Forelimb muscle (tissue), 1 donor: Measurements from ENCODE around the gene NLN. TPM values are rescaled to one million over a fixed set of nuclear protein-coding genes. Genes with fewer than 3 reads are reported as not detected.
"Not testable (repeated sequence)": the region's sequence is repeated elsewhere in the genome, so short reads cannot be mapped to it uniquely, and the experiment has no call there.

Source experiments
- DNase-seq: peaks from one replicate; pipeline ENCODE4 v3.0.0-alpha.2; 2013; ENCODE audit warnings: low read depth
- polyA plus RNA-seq: library from polyadenylated mRNA; unstranded; fragments of 120-200 nt; gene quantifications from one replicate; pipeline ENCODE4 v1.2.1, GENCODE V29; 2013; ENCODE audit not compliant: insufficient read length

Gene NLN
- polyA plus RNA-seq, 1 donor, result 19.1 TPM

- DNase-seq, result not testable (repeated sequence)
Measured at GRCh38 chr5:65732046-65732445, 10.0 kb downstream of the NLN start.

- DNase-seq, result not testable (repeated sequence)
Measured at GRCh38 chr5:65734196-65734775, 12.3 kb downstream of the NLN start.

- DNase-seq, result no peak
Measured at GRCh38 chr5:65734921-65735320, 12.9 kb downstream of the NLN start.

- DNase-seq, result no peak
Measured at GRCh38 chr5:65736011-65736410, 14.0 kb downstream of the NLN start.

- DNase-seq, result no peak
Measured at GRCh38 chr5:65737842-65738241, 15.8 kb downstream of the NLN start.

GRCh38 chr5:65738305-65738704 lies 16.3 kb downstream of the NLN start:
- DNase-seq, result no peak

- DNase-seq, result no peak
Measured at GRCh38 chr5:65739162-65739561, 17.2 kb downstream of the NLN start.

GRCh38 chr5:65742565-65743231 lies 20.7 kb downstream of the NLN start:
- no peak for DNase-seq

GRCh38 chr5:65749221-65749844 lies 27.3 kb downstream of the NLN start:
- DNase-seq, result no peak

GRCh38 chr5:65749956-65750355 lies 28.0 kb downstream of the NLN start:
- no peak for DNase-seq

- DNase-seq, result no peak
Measured at GRCh38 chr5:65750938-65751337, 28.9 kb downstream of the NLN start.

GRCh38 chr5:65753189-65753588 lies 31.2 kb downstream of the NLN start:
- DNase-seq, result no peak

GRCh38 chr5:65758546-65759144 lies 36.6 kb downstream of the NLN start:
- no peak for DNase-seq

GRCh38 chr5:65760504-65761275 lies 38.7 kb downstream of the NLN start:
- no peak for DNase-seq

GRCh38 chr5:65762234-65762633 lies 40.2 kb downstream of the NLN start:
- DNase-seq, result no peak

GRCh38 chr5:65765582-65765981 lies 43.6 kb downstream of the NLN start:
- DNase-seq, result no peak

- no peak for DNase-seq
Measured at GRCh38 chr5:65766175-65766574, 44.2 kb downstream of the NLN start.

- DNase-seq, result no peak
Measured at GRCh38 chr5:65766781-65767180, 44.8 kb downstream of the NLN start.

- no peak for DNase-seq
Measured at GRCh38 chr5:65767565-65767964, 45.6 kb downstream of the NLN start.

GRCh38 chr5:65768723-65769346 lies 46.8 kb downstream of the NLN start:
- no peak for DNase-seq

- no peak for DNase-seq
Measured at GRCh38 chr5:65769539-65769938, 47.5 kb downstream of the NLN start.

- DNase-seq, result no peak
Measured at GRCh38 chr5:65771266-65771665, 49.3 kb downstream of the NLN start.
